DOHH2 (cell line): ENCODE results near the gene SMARCB1.
A peak's percentile ranks its signal among the peaks of the same experiment; 100 is the strongest.

Source experiments
- H3F3A ChIP-seq: fragments of 200-600 bp; sonication (generic), shearing (Covaris generic); 2 replicates; pipeline ENCODE4 v1.6.0; 2016; ENCODE audit warnings: antibody characterized with exemption, mild to moderate bottlenecking; ENCODE audit not compliant: control insufficient read depth, insufficient read depth
- H3K27ac ChIP-seq: fragments of 200-600 bp; sonication (generic); 2 replicates; pipeline ENCODE4 v1.5.1; 2014; ENCODE audit warnings: low read depth, mild to moderate bottlenecking, low read length, moderate library complexity
- H3K27me3 ChIP-seq: fragments of 200-600 bp; sonication (generic); 2 replicates; pipeline ENCODE4 v1.6.1; 2014; ENCODE audit warnings: mild to moderate bottlenecking, low read length, mixed read lengths; ENCODE audit not compliant: control insufficient read depth
- H3K36me3 ChIP-seq: fragments of 200-600 bp; sonication (generic); 2 replicates; pipeline ENCODE4 v1.6.1; 2014; ENCODE audit warnings: mild to moderate bottlenecking, low read length, moderate library complexity, mixed read lengths; ENCODE audit not compliant: control insufficient read depth
- H3K4me1 ChIP-seq: fragments of 200-600 bp; sonication (generic); 2 replicates; pipeline ENCODE4 v1.6.1; 2014; ENCODE audit warnings: mild to moderate bottlenecking, low read length, mixed read lengths; ENCODE audit not compliant: control insufficient read depth
- H3K4me2 ChIP-seq: fragments of 200-600 bp; sonication (generic); 2 replicates; pipeline ENCODE4 v1.6.0; 2014; ENCODE audit warnings: mild to moderate bottlenecking, low read length, moderate library complexity
- H3K4me3 ChIP-seq: fragments of 200-600 bp; sonication (generic); 2 replicates; pipeline ENCODE4 v1.5.1; 2014; ENCODE audit warnings: mild to moderate bottlenecking, low read length, mixed read lengths
- H3K79me2 ChIP-seq: fragments of 200-600 bp; sonication (generic); 2 replicates; pipeline ENCODE4 v1.6.1; 2014; ENCODE audit warnings: mild to moderate bottlenecking, low read length, mixed read lengths; ENCODE audit not compliant: control insufficient read depth
- H3K9me2 ChIP-seq: fragments of 200-600 bp; sonication (generic); replicated peaks from 2 replicates; pipeline ENCODE4 v1.6.1; 2014; ENCODE audit warnings: mild to moderate bottlenecking, low read length, mixed read lengths; ENCODE audit not compliant: control insufficient read depth
- H3K9me3 ChIP-seq: fragments of 200-600 bp; sonication (generic); 2 replicates; pipeline ENCODE4 v1.6.1; 2014; ENCODE audit warnings: antibody characterized with exemption, low read length, mixed read lengths; ENCODE audit not compliant: control insufficient read depth, insufficient read depth
- H4K20me1 ChIP-seq: fragments of 200-600 bp; sonication (generic); 2 replicates; pipeline ENCODE4 v1.6.0; 2014; ENCODE audit warnings: low read depth, mild to moderate bottlenecking, antibody characterized with exemption, low read length, moderate library complexity; ENCODE audit not compliant: control insufficient read depth, insufficient read depth
- EZH2phosphoT487 ChIP-seq: fragments of 200-600 bp; sonication (generic); IDR thresholded peaks from 2 replicates; pipeline ENCODE4 v1.6.1; 2017; ENCODE audit warnings: borderline replicate concordance, mild to moderate bottlenecking, antibody characterized with exemption, low read length, moderate library complexity, mixed read lengths
- TF ChIP-seq, protein P1 (sequence below): fragments of 200-600 bp; sonication (generic); IDR thresholded peaks from one replicate; pipeline ENCODE4 v1.5.1; 2014; ENCODE audit warnings: antibody characterized with exemption, mild to moderate bottlenecking, low read depth, low read length; ENCODE audit not compliant: poor library complexity, severe bottlenecking

The SMARCB1 gene

DNA sequence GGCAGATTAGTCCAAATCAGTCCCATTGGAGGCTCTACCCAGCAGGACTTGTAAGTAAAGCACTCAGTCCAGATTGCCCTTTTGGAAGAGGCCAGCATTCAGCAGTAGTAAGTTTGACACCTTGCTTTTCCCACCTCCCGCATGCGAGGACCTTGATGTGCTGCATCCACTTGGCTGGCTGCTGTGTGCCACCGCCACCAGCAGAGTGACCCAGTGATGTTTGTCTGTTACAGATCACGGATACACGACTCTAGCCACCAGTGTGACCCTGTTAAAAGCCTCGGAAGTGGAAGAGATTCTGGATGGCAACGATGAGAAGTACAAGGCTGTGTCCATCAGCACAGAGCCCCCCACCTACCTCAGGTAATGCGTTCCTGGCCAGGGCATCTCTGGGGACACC, 6.6 kb downstream of the SMARCB1 start:
- no peak overlapping the region for H3K4me2 ChIP-seq
- H3K4me1 ChIP-seq, result peaks cover 27% of the 10 kb centered on the region
- TF ChIP-seq EZH2phosphoT487, result no peak
- TF ChIP-seq, protein P1, sequence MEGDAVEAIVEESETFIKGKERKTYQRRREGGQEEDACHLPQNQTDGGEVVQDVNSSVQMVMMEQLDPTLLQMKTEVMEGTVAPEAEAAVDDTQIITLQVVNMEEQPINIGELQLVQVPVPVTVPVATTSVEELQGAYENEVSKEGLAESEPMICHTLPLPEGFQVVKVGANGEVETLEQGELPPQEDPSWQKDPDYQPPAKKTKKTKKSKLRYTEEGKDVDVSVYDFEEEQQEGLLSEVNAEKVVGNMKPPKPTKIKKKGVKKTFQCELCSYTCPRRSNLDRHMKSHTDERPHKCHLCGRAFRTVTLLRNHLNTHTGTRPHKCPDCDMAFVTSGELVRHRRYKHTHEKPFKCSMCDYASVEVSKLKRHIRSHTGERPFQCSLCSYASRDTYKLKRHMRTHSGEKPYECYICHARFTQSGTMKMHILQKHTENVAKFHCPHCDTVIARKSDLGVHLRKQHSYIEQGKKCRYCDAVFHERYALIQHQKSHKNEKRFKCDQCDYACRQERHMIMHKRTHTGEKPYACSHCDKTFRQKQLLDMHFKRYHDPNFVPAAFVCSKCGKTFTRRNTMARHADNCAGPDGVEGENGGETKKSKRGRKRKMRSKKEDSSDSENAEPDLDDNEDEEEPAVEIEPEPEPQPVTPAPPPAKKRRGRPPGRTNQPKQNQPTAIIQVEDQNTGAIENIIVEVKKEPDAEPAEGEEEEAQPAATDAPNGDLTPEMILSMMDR, result no peak
- H3K79me2 ChIP-seq, result peaks cover 55% of the 10 kb centered on the region
- no peaks in the 10 kb centered on the region for H3K9me2 ChIP-seq
- H3K36me3 ChIP-seq, result peaks cover 80% of the 10 kb centered on the region
- no peaks in the 10 kb centered on the region for H3K27me3 ChIP-seq
- H3K9me3 ChIP-seq, result no peaks in the 10 kb centered on the region
- H3K4me3 ChIP-seq, result no peak overlapping the region
- no peak overlapping the region for H3K27ac ChIP-seq
- peaks cover 9% of the 10 kb centered on the region for H3F3A ChIP-seq
- peaks cover 17% of the 10 kb centered on the region; the same call in 1 of the 2 replicates for H4K20me1 ChIP-seq

DNA sequence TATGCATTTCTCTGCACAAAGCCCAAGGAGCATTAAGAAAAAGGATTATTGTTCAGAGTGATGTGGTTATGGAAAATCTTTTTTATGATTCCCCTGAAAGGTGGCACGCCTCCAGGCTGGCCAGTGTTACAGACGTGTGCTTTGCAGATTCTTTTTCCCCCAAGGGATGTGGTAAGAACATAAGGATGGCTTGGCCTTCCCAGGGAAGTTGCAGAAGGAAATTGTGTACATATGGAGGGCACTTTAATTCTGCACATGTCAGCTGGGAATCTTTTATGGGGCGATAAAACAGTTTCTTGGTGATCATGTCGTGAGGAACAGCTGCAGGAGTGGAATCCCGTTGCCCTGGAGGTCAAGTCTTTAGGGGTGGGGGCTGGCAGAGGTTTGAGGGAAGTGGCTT, 9.7 kb downstream of the SMARCB1 start:
- H3K36me3 ChIP-seq, result peaks cover 78% of the 10 kb centered on the region
- 0 out of 2 replicates have a peak, but pooled peaks cover 10% of the 10 kb centered on the region for H4K20me1 ChIP-seq

DNA sequence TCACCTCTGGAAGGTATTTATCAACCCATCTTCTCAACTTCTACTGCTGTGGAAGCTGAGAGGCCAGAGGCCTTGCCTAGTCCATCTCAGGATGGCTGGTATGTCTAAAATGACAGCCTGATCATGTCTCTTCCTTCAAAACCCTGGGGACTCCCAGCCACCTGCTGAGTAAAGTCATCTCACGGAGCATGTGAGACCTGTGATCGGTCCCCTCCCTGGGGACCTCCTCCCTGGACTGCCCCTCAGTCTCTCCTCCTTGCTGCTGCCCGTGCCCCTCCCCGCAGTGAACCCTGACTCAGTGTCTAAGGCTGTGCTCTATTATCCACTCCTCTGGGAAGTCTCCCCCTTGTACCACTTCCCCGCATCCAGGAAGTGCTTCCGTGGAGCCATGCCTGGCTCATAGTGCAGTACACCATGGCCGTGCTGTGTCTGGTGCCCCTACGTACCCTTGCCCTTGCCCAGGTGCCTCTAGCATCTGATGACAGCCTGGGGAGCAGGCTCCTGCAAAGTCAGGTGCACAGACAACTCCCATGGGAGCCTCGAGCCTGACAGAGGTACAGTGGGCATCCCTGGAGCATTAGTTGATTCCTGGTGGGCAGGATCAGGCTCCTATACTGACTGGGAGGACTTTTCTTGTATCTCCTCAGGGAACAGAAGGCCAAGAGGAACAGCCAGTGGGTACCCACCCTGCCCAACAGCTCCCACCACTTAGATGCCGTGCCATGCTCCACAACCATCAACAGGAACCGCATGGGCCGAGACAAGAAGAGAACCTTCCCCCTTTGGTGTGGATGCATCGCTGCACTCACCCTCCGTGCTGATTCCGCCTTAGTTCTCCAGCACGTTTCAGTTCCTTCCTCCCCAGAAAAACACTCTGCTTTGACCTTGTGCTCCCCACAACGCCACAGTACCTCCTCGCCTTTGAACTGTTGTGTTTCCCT, 13.8 kb downstream of the SMARCB1 start:
- Histone ChIP-seq H3K4me3 (peak overlapping the region; percentile 98), H4K20me1 (no peaks in the 10 kb centered on the region), H3K9me2 (no peaks in the 10 kb centered on the region), H3K4me1 (peaks cover 79% of the 10 kb centered on the region), H3K27ac (peak overlapping the region; percentile 97), H3K27me3 (no peaks in the 10 kb centered on the region), H3K9me3 (no peaks in the 10 kb centered on the region), H3K36me3 (peaks cover 78% of the 10 kb centered on the region), H3F3A (peaks cover 52% of the 10 kb centered on the region), H3K4me2 (peak overlapping the region; percentile 99), H3K79me2 (peaks cover 52% of the 10 kb centered on the region)
- TF ChIP-seq, protein P1, result no peak
- TF ChIP-seq EZH2phosphoT487, result no peak

More for the DNA sequence above, 9.7 kb downstream of the SMARCB1 start:
- no peak overlapping the region for H3K4me3 ChIP-seq
- H3F3A ChIP-seq, result peaks cover 30% of the 10 kb centered on the region
- TF ChIP-seq EZH2phosphoT487, result no peak
- TF ChIP-seq, protein P1, result no peak
- H3K9me3 ChIP-seq, result no peaks in the 10 kb centered on the region
- peak overlapping the region; percentile 4; the same call in 1 of the 2 replicates for H3K27ac ChIP-seq
- H3K4me2 ChIP-seq, result no peak overlapping the region
- H3K79me2 ChIP-seq, result peaks cover 32% of the 10 kb centered on the region
- H3K4me1 ChIP-seq, result peaks cover 40% of the 10 kb centered on the region
- no peaks in the 10 kb centered on the region for H3K27me3 ChIP-seq
- no peaks in the 10 kb centered on the region for H3K9me2 ChIP-seq
